ENCODE results near the gene ZNG1F. TPM values are rescaled to one million over a fixed set of nuclear protein-coding genes. Genes with fewer than 3 reads are reported as not detected.
"Not testable (repeated sequence)": the region's sequence is repeated elsewhere in the genome, so short reads cannot be mapped to it uniquely, and the experiment has no call there.

Gene ZNG1F
- 10 to 100 TPM in 1 of 2 donors, 1 to 10 TPM in 1; 9.3 to 12.1 TPM for total RNA-seq

DNA sequence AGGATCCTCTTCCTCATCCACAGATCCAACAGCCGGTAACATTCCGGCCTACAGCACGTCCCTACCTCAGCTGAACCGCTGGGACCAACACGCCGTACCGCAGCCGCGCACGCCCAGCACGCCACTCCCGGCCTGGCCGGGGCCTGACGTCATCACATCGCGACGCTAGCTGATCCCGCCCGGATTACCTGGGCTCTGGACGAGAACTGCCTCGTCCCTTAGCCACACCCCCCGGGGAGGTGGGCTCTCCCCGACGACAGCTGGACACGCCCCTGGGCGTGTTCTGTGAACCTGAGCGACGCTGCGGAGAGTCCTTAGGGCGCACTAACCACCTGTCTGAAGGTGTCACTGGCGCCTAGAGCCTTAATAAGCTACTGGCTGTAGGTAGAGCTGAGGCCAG lies at the start of gene ZNG1F:
ZNG1F (minus strand) TSS at position 101 of the 400 bp plus-strand sequence; CDS start at position 42, 59 bp downstream.
- H3K4me1 ChIP-seq; intact Hi-C loops (cut with DNase I): not testable (repeated sequence)

DNA sequence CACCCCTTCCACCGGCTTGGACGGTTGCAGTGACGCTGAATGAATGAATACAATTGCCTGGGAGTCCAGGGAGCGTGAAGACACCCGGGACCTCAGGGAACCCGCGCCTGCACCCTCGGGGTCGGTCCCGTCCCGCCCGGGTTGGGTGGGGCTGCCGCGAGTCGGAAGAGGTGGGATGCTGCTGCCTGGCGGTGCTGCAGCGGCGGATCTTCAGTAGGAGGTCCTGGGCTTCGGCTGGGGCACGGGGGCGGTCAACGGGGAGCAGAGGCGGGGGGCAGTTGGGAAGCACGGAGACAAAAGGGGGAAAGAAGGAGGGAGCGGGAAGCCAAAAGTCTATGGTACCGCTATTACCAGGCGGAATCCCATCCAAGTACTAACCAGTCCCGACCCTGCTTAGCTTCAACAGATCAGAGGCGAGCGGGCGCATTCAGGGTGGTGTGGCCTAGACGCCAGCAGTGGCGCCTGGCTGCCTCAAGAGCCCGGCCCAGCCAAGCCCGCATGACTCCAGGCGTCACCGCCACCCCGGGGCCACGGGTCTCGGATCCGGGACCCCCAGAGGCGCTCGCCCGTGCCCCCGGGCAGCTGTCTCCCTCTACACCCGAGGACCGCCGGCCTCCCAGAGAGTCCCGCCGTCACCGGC lies 48.1 kb upstream of the ZNG1F start:
- H3K27me3 ChIP-seq; intact Hi-C loops (cut with DNase I); DNase-seq; H3K27ac ChIP-seq; H3K36me3 ChIP-seq; H3K4me3 ChIP-seq; H3K4me1 ChIP-seq; H3K9me3 ChIP-seq; H3K9ac ChIP-seq (ENCODE audit: low read depth in 2 of 2, low read length in 2 of 2): not testable (repeated sequence)

More for the DNA sequence above, at the start of gene ZNG1F:
- H3K27me3 ChIP-seq; H3K9ac ChIP-seq (ENCODE audit: low read depth in 2 of 2, low read length in 2 of 2); H3K9me3 ChIP-seq; H3K27ac ChIP-seq; H3K4me3 ChIP-seq; H3K36me3 ChIP-seq; DNase-seq: not testable (repeated sequence)

DNA sequence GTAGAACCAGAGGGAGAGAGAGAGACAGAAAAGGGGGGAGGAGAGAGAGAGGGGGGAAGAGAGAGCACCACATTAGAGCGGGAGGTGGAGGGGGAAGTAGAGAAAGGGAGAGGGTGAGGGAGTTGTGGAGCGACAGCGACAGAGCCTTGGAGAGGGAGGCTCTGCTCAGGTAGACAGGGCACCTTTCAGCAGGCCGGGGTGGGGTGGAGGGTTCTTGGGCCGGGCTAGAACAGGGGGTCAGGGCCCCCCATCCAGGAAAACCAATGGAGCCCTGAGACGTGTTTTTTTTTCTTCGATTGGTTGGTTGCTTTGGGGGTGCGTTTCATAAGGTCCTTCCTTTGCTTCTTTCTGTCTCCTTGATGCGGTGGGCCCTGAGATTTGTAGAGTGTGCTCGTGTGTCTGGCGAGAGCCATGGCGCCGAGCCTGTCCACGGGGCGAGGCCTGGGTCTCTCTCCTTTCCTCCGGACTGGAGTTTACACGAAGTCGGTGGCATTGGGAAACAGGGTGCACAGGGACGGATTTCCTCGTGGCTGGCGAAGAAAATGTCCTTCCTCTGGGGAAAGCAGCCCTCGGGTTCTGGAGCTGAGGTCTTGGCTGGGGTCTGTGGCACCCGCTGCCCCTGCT lies 47.5 kb upstream of the ZNG1F start:
- H3K36me3 ChIP-seq; H3K4me1 ChIP-seq; intact Hi-C loops (cut with DNase I); H3K9me3 ChIP-seq; H3K4me3 ChIP-seq; H3K27me3 ChIP-seq; H3K27ac ChIP-seq; H3K9ac ChIP-seq (ENCODE audit: low read depth in 2 of 2, low read length in 2 of 2); DNase-seq: not testable (repeated sequence)

DNA sequence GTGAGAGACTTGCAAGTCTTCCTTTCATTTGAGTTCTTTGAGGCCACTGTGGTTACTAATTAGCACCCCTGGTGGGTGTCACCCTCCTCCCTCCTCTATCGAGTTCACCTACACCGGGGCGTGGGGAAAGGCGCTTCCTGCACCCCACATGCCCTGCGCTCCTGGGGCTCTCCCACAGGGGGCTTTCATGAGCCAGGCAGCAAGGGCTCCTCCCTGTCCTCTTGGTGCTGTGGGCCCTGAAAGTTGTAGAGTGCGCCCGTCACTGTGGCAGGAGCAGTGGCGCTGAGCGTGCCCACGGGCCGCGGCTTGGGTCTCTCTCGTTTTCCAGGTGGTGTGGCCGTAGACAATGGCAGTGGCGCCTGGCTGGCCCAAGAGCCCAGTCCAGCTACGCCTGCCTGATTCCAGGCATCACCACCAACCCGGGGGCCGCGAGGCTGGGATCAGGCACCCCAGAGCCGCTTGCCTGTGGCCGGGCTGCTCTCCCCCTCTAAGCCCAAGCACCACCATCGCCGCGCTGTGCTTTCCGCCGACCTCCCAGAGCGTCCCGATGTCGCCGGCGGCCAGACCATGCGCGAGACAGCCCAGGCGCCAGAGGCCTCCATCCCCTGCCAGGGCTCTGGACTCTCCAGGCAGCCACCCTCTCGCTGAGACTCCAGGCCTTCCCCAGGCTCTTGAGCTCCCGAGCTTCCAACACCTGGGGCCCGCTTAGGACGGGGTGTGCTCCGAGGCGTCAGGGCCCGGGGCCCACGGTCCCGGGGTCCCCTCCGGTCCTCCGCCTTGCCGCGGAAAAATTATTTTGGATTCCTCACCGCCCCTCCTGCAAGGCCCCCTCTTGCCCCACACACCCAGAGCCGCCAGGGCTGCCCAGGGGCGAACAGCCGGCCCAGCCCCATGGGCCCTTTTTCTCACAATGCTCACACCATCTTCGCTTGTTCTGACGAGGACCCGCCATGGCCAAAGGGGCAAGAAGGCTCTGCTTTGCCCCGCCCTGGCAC lies 46.0 kb upstream of the ZNG1F start:
- H3K4me3 ChIP-seq; DNase-seq; H3K27me3 ChIP-seq; intact Hi-C loops (cut with DNase I); H3K27ac ChIP-seq; H3K4me1 ChIP-seq; H3K9ac ChIP-seq (ENCODE audit: low read depth in 2 of 2, low read length in 2 of 2); H3K9me3 ChIP-seq; H3K36me3 ChIP-seq: not testable (repeated sequence)

DNA sequence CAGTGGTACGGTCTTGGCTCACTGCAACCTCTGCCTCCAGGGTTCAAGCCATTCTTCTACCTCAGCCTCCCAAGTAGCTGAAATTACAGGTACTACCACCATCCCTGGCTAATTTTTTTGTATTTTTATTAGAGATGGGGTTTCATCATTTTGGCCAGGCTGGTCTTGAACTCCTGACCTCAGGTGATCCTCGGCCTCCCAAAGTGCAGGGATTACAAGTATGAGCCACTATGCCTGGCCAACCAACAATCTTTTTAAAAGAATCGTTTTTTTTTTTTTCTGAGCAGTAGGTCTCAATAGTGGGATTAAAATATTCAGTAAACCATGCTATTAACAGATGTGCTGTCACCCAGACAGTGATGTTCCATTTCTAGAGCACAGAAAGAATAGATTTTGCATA lies 45.1 kb upstream of the ZNG1F start:
- H3K4me1 ChIP-seq; H3K27ac ChIP-seq; DNase-seq; H3K36me3 ChIP-seq; H3K27me3 ChIP-seq; H3K4me3 ChIP-seq; H3K9ac ChIP-seq (ENCODE audit: low read depth in 2 of 2, low read length in 2 of 2); H3K9me3 ChIP-seq; intact Hi-C loops (cut with DNase I): not testable (repeated sequence)

DNA sequence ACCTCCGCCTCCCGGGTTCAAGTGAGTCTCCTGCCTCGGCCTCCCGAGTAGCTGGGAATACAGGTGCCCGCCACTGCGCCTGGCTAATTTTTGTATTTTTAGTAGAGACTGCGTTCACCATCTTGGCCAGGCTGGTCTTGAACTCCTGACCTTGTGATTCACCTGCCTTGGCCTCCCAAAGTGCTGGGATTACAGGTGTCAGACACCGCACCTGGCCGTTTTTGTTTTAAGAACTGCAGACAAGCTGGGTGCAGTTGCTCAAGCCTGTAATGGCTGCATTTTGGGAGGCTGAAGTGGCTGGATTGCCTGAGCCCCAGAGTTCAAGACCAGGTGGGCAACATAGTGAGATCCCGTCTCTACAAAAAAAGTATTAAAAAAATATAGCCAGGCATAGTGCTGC lies 43.2 kb upstream of the ZNG1F start:
- DNase-seq; H3K9ac ChIP-seq (ENCODE audit: low read depth in 2 of 2, low read length in 2 of 2); H3K4me1 ChIP-seq; intact Hi-C loops (cut with DNase I); H3K27me3 ChIP-seq; H3K27ac ChIP-seq; H3K4me3 ChIP-seq; H3K9me3 ChIP-seq; H3K36me3 ChIP-seq: not testable (repeated sequence)

DNA sequence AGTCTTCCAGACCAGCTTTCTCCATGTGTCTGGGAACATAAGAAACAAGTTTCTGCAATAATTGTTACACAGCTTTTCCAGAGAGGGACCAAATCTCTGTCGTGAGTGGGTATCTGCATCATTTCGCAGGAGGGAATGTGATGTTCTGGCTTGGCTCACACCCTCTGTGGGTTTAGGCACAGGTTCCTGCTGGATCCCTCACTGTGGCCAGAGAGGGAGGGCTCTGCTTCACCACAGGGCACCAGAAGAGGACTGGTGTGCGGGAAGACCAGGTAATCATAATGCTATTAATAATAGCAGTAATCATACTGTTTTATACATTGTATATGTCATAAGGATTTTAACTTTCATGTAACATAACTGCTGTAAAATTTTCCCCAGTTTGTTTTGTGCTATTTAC lies 41.3 kb upstream of the ZNG1F start:
- H3K9ac ChIP-seq (ENCODE audit: low read depth in 2 of 2, low read length in 2 of 2); H3K9me3 ChIP-seq; H3K4me1 ChIP-seq; H3K27me3 ChIP-seq; intact Hi-C loops (cut with DNase I); H3K36me3 ChIP-seq; DNase-seq; H3K27ac ChIP-seq; H3K4me3 ChIP-seq: not testable (repeated sequence)

DNA sequence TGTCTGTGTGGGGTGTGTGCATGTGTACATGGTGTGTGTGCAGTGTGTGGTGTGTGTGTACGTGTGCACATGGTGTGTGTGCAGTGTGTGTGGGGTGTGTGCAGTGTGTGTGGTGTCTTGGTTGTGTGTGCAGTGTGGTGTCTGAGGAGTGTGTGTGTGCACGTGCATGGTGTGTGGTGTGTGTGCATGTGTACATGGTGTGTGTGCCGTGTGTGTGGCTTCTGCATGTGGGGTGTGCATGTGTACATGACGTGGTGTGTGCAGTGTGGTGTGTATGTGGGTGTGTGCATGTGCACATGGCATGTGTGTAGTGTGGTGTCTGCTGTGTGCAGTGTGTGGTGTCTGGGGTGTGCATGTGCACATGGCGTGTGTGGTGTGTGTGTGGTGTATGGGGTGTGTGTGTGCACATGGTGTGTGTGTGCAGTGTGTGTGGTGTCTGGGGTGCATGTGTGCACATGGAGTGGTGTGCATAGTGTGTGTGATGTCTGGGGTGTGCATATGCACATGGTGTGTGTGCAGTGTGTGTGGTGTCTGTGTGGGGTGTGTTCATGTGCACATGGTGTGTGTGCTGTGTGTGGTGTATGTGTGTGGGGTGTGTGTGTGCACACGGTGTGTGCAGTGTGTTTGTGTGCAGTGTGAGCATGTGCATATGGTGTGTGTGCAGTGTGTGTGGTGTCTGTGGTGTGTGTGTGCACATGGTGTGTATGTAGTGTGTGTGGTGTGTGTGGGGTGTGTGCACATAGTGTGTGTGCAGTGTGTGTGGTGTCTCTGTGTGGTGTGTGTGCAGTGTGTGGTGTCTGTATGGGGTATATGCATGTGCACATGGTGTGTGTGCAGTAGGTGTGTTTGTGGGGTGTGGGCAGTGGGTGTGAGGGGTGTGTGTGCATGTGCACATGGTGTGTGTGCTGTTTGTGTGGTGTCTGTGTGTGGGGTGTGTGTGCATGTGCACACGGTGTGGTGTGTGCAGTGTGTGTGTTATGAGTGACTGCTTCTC lies 40.6 kb upstream of the ZNG1F start:
- intact Hi-C loops (cut with DNase I): no loop called here
- no peak for DNase-seq
- no peaks in the 10 kb centered on the region for H3K9me3 ChIP-seq
- H3K9ac ChIP-seq (ENCODE audit: low read depth in 2 of 2, low read length in 2 of 2): no peak overlapping the region
- H3K4me3 ChIP-seq: no peak overlapping the region
- TF ChIP-seq, protein P1, sequence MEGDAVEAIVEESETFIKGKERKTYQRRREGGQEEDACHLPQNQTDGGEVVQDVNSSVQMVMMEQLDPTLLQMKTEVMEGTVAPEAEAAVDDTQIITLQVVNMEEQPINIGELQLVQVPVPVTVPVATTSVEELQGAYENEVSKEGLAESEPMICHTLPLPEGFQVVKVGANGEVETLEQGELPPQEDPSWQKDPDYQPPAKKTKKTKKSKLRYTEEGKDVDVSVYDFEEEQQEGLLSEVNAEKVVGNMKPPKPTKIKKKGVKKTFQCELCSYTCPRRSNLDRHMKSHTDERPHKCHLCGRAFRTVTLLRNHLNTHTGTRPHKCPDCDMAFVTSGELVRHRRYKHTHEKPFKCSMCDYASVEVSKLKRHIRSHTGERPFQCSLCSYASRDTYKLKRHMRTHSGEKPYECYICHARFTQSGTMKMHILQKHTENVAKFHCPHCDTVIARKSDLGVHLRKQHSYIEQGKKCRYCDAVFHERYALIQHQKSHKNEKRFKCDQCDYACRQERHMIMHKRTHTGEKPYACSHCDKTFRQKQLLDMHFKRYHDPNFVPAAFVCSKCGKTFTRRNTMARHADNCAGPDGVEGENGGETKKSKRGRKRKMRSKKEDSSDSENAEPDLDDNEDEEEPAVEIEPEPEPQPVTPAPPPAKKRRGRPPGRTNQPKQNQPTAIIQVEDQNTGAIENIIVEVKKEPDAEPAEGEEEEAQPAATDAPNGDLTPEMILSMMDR (IDR thresholded peaks at IDR 0.05): no peak
- no peaks in the 10 kb centered on the region for H3K36me3 ChIP-seq
- no peak overlapping the region for H3K27ac ChIP-seq
- H3K4me1 ChIP-seq: no peaks in the 10 kb centered on the region
- no peaks in the 10 kb centered on the region for H3K27me3 ChIP-seq

DNA sequence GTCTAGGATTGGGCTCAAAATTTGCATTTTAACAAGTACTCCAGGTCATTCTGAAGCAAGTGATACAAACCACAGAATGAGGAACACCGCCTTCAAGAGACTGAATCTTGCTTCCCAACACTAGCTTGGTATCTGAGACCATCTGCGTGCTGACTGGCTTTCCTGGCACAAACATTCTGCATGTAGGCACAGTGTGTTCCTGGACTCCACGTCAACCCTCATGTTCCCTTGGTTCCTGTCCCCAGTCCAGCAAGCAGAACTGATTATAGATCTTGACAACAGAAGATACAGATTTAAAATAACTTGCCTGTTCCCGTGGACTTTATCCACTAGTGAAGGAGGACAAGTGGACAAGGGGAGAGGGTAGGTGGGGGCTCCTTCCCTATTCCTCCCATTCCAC lies 30.7 kb upstream of the ZNG1F start:
- intact Hi-C loops (cut with DNase I); H3K9ac ChIP-seq (ENCODE audit: low read depth in 2 of 2, low read length in 2 of 2); H3K36me3 ChIP-seq: not testable (repeated sequence)

DNA sequence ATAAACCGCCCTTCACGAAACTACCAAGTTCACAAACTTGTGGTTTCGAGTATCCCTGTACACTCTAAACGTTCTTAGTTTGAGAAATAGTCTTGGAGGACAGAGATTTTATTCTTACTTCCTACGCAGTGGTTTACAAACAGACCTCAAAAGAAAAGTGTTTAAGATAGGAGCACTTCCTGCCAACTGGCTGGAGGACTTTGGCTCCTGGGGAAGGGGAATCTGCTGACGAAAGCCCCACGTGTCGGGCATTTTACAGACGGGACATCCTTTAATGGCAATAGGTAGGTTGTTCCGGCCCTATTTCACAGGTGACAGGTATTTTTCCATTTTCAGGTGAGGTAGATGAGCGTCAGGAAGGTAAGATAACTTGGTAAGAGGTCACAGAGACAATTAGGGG lies 678 bp downstream of the ZNG1F start:
- H3K9me3 ChIP-seq; H3K27ac ChIP-seq; DNase-seq; H3K4me3 ChIP-seq; H3K27me3 ChIP-seq; H3K4me1 ChIP-seq; intact Hi-C loops (cut with DNase I); H3K9ac ChIP-seq (ENCODE audit: low read depth in 2 of 2, low read length in 2 of 2); H3K36me3 ChIP-seq: not testable (repeated sequence)

More for the DNA sequence above, 30.7 kb upstream of the ZNG1F start:
- not testable (repeated sequence) for H3K27me3 ChIP-seq, H3K27ac ChIP-seq, H3K4me3 ChIP-seq, H3K4me1 ChIP-seq, DNase-seq, H3K9me3 ChIP-seq

DNA sequence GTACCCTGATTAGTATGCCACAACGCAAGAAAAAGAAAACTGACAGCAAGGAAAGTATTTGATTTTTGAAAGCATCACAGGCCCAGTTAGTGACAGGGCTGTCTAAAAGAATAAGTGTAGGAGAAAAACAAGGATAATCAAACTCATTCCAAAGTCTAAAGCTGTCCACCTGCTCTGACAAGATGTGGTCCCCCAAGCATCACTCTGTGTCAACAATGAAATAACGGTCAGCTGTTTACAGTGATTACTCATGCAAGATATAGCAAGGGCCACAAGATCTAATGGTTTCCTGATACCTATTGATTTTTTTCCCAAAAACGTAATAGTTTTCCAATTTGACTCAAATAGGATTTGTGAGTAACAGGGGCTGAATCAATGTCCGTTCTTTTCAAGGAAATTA lies 14.1 kb downstream of the ZNG1F start:
- intact Hi-C loops (cut with DNase I); H3K4me3 ChIP-seq; H3K27me3 ChIP-seq; H3K4me1 ChIP-seq; H3K9me3 ChIP-seq; DNase-seq; H3K36me3 ChIP-seq; H3K27ac ChIP-seq; H3K9ac ChIP-seq (ENCODE audit: low read depth in 2 of 2, low read length in 2 of 2): not testable (repeated sequence)

Data from colonic mucosa (tissue), 4 donors.